ENCODE results near the gene CADPS. TPM values are rescaled to one million over a fixed set of nuclear protein-coding genes. Genes with fewer than 3 reads are reported as not detected.

CADPS gene
- 418 TPM for total RNA-seq

GRCh38 chr3:62874711-62875557 lies at the start of gene CADPS:
CADPS (minus strand) TSS chr3:62875416; CDS start chr3:62875029, 387 bp downstream.

GRCh38 chr3:62373215-62373614 lies 502.0 kb downstream of the CADPS start, which contains the start of gene FEZF2:
FEZF2 (minus strand) TSS chr3:62373550; CDS start chr3:62372868, 682 bp downstream.

Data from camera-type eye (tissue), 1 donor.